ENCODE measurements around the gene MROH8.

DNA sequence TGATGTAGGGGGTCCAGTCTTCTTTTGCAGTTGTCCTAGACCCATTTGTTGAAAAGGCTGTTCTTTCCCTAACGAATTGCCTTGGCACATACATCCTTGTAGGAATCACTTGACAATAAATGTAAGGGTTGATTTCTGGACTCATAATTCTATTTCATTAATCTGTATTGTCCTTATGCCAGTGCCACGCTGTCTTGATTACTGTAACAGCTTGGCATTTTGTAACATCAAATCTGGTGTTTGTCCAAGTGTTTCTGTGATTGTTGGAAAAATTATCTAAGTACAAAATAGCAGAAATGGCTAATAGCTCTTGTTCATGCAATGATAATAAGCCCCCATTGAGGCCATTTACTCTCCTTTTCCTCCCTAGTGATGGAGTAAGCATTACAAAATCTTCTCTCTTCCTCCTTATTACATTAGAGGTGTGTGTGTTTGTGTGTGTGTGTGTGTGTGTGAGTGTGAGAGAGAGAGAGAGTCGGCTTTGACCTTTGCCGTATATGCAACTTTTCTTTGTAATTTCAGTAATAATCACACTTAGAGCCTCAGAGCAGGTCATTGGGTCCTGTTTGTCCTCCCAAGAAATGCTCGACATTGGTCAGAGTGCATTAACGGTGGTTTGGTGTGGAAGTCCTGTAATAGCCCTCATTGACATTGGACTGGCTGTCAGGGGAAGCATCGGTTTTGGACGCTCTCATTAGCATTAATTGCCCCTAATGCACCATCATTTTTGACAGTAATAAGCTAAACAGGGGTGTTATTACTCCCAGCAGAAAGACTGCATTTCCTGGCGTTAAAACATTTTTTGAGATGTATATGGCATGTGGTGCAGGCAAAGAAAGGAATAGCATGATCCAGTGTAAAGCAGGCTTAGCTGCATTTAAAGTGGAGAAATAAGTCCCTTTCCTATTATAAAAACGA, 40.7 kb upstream of the MROH8 start:
- TF ChIP-seq, protein P1, sequence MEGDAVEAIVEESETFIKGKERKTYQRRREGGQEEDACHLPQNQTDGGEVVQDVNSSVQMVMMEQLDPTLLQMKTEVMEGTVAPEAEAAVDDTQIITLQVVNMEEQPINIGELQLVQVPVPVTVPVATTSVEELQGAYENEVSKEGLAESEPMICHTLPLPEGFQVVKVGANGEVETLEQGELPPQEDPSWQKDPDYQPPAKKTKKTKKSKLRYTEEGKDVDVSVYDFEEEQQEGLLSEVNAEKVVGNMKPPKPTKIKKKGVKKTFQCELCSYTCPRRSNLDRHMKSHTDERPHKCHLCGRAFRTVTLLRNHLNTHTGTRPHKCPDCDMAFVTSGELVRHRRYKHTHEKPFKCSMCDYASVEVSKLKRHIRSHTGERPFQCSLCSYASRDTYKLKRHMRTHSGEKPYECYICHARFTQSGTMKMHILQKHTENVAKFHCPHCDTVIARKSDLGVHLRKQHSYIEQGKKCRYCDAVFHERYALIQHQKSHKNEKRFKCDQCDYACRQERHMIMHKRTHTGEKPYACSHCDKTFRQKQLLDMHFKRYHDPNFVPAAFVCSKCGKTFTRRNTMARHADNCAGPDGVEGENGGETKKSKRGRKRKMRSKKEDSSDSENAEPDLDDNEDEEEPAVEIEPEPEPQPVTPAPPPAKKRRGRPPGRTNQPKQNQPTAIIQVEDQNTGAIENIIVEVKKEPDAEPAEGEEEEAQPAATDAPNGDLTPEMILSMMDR (conservative IDR thresholded peaks at IDR 0.05): no peak
- TF ChIP-seq EZH2 (IDR thresholded peaks at IDR 0.05; ENCODE audit: low read depth): no peak
